Endometrium (tissue), 2 donors: Measurements from ENCODE around the gene IFRD1.
A peak's percentile ranks its signal among the peaks of the same experiment; 100 is the strongest.

ENCODE experiments used
- FAIRE-seq: peaks from 2 replicates; lab custom pipeline; 2012; peaks lifted over from hg19 to GRCh38; lab: Jason Lieb, UNC
- donor health status: control.
- donor health status: control.

IFRD1 gene, protein sequence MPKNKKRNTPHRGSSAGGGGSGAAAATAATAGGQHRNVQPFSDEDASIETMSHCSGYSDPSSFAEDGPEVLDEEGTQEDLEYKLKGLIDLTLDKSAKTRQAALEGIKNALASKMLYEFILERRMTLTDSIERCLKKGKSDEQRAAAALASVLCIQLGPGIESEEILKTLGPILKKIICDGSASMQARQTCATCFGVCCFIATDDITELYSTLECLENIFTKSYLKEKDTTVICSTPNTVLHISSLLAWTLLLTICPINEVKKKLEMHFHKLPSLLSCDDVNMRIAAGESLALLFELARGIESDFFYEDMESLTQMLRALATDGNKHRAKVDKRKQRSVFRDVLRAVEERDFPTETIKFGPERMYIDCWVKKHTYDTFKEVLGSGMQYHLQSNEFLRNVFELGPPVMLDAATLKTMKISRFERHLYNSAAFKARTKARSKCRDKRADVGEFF

DNA sequence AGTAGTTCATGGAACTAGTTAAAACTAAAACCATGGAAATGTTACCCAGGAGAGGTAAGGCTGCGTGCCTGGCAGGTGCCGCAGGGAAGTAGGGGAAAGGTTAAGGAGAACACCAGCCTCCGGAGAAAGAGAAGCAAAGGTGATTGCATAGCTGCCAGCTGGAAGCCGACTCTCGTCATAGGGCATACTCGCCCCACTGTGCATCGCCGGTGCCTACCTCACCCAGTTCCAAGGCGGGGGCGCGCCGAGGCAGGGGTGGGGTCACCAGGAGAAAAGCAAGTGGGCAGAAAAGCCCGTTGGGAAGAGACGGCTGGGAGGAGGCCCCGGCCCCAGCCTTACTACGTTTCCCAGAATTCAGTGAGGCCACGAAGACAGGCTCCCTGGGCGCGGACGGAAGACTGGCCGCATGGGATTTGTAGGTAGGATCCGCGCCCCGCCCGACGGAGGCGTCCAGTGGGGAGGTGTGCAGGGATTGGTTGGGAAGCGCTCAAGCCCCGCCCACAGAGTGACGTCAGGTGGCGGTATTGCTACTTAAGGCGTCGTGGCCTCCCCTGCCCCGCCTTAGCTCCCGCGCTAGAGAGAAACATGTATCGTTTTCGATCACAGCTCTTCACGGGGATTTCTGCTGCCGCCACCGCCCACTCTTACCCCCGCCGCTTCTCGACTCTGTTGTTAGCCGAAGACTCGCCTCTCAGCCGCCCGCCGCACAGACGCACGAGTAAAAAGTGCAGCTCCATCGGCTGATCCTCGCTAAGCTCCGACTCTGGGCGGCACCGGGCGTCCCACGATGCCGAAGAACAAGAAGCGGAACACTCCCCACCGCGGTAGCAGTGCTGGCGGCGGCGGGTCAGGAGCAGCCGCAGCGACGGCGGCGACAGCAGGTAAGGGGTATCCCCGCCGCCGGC lies at the start of gene IFRD1:
IFRD1 (plus strand) TSS at position 559 of the 905 bp plus-strand sequence; CDS start at position 788, 229 bp downstream.
- peak; percentile 98 for FAIRE-seq

DNA sequence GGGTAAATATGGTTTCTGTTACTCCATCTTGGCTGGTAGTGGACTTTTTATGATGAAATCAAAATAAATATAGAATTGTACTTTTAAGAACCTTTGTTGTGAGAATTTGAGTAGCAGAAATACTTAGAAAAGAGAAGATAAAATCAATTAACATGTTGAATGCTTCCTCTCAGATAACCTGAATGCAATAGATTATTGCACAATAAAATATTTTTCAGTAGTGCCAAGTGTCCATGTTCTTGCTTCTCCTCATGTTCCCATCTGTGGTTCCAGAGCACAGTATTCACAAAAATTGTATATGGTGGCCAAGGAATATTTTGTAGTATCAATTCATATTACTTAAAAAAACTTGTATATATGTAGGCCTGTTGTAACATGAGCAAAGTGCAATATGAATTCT lies 45.9 kb upstream of the IFRD1 start:
- no peak for FAIRE-seq

DNA sequence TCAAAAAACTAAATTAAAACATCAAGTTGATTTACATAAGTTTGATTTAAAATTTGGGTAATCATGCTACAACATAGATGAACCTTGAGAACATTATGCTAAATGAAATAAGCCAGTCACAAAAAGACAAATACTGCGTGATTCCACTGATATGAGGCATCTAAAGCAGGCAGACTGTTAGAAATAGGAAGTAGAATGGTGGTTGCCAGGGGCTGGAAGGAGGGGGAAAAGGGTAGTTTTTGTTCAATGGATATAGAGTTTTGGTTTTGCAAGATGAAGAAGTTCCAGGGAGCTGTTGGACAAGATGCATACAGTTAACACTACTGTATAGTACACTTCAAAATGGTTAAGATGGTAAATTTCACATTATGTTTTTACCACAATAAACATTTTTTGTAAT lies 45.0 kb upstream of the IFRD1 start:
- no peak for FAIRE-seq

DNA sequence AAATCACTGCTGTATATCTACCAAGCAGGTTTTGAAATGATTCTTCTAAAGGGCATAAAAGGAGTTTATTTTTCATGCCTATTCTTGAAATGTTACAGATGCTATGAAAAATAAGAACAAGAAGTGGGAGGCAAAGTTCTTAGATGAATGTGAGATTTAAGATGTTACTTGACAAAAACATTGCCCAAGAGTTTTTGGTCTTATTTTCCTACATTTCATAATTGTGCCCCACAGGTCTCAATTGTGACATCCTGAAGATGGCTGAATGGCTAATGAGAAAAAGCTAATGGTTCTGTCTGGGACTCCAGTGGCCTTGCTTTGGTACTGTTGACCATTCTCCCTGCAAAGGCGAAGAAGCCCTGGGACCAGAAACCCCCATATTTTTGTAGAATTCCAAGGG lies 43.0 kb upstream of the IFRD1 start:
- no peak for FAIRE-seq

DNA sequence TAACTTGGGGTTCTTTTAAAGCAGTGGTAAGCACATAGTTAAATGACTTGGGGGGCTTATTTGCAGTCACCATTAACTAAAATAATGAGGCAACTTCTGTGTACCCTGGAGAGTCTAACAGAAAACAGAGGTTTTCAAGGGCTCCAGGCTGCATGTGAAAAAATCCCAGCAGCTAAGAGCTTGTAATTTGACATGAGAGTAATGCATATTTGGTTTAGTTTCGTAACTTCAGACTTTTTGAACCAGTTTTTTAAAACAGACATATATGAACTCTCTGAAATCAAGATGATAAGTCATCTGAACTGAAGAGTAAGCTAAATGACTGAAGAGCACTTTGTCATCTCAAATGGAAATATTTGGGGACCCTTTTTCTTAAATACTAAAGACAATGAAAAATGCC lies 40.2 kb upstream of the IFRD1 start:
- FAIRE-seq, result no peak

DNA sequence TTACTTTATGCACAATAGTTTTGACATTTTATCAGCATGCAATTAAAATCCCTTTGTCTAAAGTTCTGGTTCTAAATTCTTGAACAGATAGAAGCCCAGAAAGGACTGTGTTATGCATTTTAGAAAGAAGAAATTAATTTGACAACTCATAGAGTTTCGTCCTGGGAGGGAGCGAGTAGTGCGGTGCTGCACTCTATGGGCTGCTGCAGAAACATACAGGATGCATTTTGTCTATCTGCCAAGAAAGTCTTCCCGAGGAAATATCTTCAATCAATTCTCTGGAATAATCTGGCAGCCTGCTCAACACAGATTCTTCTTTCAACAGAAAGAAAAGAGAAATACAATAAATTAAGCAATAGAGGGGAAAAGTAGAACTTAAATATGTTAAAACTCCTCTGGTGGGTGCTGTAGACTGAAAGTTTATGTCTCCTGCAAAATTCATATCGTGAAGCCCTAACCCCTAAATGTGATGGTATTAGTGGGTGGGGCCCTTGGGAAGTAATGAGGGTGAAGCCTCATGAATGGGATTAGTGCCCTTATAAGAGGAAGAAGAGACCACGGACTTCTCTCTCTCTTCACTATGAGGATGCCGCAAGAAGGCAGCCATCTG lies 39.0 kb upstream of the IFRD1 start:
- FAIRE-seq, result no peak

DNA sequence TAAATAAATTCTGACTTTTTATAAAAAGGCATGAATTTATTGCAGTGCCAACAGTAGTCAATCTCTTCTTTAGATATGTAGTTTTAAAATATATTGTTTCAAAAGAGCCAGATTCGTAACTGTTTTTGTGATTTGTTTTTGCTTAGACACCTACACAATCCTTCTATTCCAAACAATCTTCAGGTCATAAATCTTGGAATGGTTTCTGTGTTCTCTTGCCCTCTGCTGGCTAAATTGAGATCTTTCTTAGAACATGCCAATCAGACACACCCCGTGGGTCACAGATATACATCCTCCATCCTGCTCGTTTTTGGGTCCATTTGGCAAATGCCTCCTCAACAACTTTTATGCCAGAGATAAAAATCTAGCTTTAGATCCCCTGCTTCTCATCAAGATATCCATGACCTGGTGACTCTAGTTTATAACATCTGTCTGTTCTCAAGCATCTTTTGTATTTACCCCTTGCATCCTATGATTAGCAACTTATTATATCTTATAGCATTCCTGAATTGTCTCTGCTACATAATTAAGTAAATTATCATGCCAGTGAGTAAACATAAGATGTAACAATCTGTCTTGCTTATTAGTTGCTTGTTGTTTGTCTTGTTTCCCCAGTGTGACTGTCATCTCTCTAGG lies 35.3 kb upstream of the IFRD1 start:
- no peak for FAIRE-seq

DNA sequence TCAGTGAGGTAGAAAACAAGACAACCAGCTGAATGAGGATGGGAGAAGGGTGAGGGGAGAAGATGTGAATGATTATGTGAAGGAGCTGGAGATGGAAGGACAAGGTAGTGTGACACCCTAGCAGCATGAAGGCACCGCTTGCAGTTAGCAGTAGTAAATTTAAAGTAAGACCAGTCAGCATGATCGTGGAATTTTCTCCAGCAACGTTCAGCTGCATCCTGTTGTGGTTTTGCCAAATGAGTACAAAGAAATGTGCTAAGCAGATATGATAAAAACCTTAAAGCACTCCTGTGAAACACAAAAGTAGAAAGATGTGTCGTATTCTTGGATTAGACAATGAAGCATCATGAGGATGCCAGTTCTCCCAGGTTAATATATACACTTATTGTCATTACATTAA lies 34.1 kb upstream of the IFRD1 start:
- FAIRE-seq, result no peak

DNA sequence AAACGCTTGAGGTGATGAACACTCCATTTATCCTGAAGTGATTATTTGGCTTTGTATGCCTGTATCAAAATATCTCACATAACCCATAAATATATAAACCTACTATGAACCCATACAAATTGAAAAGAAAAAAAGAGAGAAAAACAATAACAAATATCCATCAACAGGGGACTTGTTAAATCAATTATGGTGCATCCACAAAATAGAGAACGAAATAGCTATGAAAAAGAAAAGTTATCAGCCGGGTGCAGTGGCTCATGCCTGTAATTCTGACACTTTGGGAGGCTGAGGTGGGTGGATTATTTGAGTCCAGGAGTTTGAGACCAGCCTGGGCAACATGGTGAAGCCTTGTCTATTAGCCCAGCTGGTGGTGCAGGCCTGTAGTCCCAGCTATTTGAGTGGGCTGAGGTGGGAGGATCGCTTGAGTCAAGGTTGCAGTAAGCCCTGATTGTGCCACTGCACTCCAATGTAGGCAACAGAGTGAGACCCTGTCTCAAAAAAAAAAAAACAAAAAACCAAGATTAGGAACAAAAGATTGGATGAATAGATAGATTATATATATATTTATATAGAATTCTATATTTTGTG lies 30.6 kb upstream of the IFRD1 start:
- FAIRE-seq, result no peak

DNA sequence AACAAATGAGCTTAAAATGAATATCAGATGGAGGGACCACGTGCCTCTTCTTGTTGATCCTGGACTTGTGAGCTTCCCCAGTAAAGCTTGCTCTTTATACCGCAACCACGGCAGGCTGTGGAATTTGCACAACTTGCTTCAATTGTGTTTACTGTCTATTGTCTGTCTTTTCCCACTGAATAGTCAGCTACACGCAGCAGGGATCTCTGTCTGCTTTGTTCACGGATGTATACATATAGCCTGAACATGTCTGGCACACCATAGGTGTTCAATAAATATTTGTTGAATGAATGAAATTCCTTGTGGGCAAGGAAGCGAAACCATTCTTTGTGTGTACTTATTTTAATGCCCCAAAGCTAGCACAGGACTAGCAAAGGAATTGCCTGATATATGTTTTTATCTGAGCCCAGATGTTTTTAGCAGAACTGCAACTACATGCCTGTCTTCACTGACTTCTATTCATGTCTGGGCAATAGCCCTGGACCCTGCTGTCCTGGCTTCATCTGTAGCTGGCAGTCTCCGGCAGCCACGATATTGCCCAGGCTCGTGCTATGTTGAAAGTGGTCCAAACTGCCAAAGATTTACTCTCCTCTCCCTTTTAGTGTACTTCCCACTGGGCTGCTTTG lies 29.9 kb upstream of the IFRD1 start:
- FAIRE-seq, result no peak

DNA sequence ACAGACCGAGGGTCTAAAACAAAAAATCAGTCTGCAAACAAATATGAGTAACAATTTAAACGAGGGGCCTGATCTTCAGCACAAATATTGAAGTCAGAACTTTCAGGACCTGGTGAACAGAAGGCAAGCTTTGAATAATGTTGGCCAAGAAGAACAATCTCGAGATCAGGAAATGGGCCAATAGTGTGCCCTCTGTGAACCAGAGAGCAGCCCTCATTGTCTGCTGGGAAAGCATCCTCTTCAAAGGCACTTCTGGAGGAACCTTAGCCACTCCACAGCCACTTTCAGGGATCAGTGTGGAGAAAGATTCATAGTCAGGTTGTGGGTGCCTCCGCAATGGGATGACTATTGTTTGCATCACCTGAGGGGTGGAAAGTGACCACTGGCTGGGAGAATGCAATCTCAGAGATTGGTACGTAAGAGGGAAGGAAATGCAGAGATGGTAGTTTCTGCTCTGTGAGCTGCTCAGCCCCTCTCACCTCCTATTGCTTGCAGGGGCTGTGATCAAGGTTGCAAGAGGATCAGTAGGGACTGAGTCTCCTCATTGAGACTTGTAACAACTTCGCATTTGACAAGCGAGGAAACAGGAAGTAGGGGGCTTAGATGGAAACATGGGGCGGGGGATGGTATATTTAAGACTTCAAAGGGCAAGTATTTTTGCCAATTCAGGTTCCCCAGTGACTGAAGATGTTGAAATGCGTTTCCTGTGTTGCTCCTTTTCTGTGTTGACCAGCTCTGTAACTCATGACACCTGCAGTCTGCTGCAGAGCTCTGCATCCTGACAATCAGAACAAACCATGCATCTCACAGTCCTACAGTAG lies 28.4 kb upstream of the IFRD1 start:
- no peak for FAIRE-seq

DNA sequence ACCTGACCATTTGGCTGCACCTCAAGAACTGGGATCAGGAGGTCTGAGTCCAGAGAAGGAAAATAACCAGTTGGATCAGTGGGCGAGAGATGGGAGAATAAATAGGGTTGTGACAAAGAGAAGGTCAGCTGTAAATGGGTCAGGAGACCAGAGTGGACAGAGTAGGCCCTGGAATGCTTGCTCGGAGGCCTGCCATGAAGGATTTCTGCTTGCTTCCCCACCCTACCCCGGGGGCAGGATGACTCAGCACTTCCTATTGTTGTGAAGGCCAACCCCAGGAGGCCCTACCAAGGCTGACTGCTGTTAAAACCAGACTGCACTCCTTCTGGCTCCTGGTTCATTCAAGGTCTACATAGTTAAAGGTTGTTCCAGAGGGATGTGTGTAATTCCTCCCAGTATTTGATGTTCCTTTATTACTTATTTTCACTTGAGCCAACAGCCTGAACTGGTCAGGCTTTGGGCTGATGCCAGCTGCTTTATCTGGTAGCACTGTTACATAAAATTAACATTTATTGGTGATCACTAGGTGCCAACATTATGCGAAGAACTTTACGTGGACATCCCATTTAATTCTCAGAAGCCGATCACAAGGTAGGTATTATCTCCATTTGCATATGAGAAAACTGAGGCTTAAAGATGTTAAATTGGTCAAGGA lies 27.3 kb upstream of the IFRD1 start:
- FAIRE-seq, result no peak

DNA sequence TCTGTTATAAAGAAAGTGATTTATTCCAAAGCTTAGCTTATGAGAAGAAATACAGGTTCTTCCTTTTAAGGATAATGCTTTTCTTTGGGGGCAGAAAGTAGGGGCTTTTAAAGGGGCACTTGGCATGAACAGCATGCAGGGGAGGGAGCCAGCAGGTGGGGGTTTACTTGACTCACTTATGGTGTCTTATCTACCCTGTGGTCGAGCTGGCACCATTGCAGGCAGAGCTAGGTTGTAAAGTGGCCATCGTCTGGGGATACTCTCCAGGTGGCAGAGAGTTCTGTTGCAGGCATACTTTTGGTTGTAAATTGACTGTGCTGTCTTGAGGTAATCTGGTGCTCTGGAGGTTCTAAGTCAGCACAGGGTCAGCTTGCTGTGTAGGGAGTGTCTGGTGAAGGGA lies 26.3 kb upstream of the IFRD1 start:
- no peak for FAIRE-seq

DNA sequence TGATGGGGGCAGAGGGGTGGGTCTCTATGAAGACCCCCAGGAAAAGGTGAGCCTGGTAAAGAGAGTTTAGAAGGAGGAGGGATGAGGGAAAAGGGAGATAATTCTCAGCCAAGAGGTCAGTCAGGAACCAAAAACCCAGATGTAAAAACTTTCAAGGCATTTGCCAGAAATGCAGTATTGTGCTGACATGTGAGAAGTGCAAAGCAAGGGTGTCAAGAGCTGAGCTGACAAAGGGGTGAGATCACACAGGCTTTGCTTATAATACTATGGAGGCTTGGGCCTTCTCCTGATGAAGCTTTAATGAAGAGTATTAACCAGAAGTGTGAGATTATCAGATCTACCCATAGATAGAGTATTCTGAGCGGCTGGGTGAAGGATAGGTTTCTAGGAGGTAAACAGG lies 22.3 kb upstream of the IFRD1 start:
- no peak for FAIRE-seq

DNA sequence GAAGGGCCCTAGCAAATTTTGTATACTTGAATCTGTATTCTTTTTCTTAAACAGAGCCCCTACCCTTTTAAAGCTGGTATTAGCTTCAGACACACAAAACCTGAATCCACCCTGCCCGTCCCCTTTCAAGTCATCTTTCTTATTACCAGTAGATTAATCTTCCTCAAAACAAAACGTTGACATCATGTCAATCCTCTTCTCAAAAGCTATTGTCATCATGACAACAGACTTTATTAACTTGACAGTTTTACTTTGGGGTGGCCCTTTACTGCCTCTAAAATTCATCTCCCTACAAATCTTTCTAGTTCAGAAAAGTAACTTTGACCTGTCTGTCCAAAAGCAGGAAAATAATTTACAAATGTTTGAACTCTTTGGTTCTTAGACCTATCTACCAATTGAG lies 21.5 kb upstream of the IFRD1 start:
- FAIRE-seq, result no peak

DNA sequence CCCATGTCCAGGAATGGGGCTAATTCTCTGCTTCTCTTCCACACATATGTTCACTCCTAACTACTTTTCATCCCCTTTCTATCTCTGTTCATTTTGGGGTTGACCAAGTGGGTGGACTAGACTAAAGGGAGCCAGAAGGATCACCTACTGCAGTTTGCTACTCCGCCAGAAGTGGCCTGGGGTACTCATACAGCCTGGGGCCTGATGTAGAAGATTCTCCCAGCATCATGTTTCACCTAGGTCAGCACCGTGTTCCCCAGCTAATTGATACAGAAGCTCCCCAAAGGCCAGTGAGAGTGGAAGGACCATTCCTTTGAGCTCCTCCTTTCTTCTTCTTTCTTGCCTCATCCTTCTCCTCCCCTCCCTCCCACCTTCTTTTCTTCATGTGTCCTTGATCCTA lies 19.6 kb upstream of the IFRD1 start:
- no peak for FAIRE-seq

DNA sequence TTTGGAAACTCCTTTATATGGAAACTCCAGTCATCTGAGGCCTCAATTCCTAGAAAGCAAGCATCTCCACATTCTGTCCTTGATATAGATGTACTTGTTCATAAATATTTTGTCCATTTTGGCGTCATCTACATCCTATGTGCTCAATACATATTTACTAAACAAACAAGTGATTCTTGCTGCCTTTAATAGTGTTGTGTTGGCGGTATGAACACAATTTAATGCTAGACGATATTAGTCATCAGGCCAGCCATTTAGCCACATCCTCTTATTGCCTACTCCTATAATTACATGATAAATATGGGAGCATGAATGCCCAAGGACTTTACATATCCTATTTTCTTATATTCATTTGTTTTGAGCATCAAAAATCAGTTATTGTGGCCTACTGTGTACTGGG lies 18.5 kb upstream of the IFRD1 start:
- no peak for FAIRE-seq

DNA sequence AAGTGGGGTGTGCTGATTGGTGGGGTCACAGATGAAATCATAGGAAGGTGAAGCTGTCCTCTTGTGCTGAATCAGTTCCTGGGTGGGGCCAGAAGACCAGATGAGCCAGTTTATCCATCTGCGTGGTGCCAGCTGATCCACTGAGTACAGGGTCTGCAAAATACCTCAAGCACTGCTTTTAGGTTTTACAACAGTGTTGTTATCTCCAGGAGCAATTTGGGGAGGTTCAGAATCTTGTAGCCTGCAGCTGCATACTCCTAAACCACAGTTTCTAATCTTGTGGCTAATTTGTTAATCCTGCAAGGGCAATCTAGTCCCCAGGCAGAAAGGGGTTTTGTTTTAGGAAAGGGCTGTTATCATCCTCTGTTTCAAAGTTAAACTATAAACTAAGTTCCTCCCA lies 17.0 kb upstream of the IFRD1 start:
- FAIRE-seq, result no peak

DNA sequence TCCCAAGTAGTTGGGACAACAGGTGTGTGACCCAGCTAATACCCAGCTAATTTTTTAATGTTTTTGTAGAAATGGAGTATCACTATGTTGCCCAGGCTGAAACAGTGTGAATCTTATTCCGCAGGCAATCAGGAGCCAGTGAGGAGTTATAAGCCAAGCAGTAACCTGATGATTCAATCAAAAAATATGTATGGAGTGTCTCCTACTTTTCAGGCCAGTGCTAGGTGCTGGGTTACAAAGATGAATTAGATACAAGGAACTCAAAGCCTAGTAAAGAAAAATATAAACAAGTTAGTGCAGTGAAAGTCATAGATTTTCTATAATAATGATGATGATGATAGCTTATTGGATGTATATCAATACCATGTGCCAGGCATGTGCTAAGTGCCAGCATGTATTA lies 13.2 kb upstream of the IFRD1 start:
- FAIRE-seq, result no peak

DNA sequence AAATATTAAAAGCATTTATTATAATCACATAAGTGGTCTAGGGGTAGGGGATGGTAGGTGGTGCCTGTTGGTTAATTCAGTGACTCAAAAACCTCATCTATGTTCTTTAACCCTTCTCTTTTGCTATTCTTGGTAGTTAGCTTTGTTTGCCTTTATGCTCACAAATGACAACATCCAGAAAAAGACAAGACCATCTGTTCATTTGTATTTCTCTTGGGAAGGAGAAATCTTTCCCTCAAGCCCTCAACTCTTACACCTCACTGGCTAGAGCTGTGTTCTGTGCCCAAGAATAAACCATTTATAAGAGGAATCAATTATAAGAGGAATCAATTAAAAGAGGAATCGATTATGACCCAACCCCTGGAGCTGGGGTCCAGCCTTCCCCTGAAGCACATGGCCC lies 10.8 kb upstream of the IFRD1 start:
- no peak for FAIRE-seq
